ENCODE measurements around the gene MMP27. TPM values are rescaled to one million over a fixed set of nuclear protein-coding genes. Genes with fewer than 3 reads are reported as not detected.
A peak's percentile ranks its signal among the peaks of the same experiment; 100 is the strongest.
"Not testable (repeated sequence)": the region's sequence is repeated elsewhere in the genome, so short reads cannot be mapped to it uniquely, and the experiment has no call there.

Gene MMP27, protein sequence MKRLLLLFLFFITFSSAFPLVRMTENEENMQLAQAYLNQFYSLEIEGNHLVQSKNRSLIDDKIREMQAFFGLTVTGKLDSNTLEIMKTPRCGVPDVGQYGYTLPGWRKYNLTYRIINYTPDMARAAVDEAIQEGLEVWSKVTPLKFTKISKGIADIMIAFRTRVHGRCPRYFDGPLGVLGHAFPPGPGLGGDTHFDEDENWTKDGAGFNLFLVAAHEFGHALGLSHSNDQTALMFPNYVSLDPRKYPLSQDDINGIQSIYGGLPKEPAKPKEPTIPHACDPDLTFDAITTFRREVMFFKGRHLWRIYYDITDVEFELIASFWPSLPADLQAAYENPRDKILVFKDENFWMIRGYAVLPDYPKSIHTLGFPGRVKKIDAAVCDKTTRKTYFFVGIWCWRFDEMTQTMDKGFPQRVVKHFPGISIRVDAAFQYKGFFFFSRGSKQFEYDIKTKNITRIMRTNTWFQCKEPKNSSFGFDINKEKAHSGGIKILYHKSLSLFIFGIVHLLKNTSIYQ
- total RNA-seq: not detected
- long read RNA-seq: 0 reads

DNA sequence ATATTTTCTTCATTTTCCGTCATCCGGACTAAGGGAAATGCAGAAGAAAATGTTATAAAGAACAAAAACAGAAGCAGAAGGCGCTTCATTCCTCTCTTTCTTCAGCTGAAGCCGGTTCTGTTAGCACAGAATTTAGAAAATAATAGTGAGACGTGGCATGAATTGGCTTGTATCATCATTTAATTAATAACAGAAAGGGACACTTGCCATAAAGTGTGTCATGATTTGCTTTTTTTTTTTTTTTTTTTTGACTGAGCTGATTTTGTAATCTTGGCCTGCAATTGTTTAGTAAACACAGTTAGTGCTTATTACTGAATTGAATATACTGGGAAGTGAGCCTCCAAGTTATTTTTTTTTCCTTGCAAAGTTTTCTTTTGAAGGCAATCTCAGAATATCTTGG, at the start of gene MMP27:
Gene MMP27 (minus strand): TSS at position 144 of the 400 bp plus-strand sequence. CDS start 55 bp downstream, at position 89.
- intact Hi-C loops (cut with DNase I): no loop called here
- DNase-seq (no peak), ATAC-seq (no peak)

DNA sequence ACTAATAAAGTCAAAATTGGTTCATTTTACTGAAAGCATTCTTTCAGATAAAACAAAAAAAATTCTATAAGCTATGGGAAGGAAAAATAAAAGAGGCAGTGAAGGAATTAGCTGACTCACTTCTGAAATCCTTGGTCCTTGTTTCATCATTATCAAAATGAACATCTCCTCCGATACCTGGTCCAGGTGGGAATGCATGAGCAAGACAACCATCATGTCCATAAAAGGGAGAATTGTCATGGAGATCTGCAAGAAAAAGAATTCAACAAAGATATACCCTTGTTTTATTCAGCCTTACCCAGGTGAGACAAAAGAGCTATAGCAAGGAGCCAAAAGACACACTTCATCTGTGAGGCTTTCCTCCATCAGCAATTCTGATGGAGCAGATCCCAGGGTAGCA, 47.7 kb upstream of the MMP27 start:
- intact Hi-C loops (cut with DNase I): no loop called here
- DNase-seq (no peak), ATAC-seq (no peak)

DNA sequence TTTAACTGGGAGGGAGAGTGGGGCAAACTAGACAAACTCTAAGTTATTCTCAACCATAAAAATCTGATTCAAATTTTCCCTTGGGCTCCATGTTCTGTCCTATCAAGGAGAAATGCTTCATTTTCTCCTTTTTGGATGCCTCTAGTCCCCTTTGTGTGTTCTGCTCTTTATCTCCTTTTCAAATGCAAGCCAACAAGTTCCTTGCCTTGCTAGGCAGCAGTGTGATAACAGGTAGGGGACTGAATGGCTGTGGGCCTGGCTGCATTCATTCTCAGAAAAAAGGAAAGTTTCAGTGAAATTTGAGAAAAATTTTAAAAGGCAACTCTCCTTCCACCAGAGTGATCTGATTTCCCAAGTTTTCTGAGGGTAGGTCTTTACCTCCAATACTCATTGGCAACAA, 46.1 kb upstream of the MMP27 start:
- intact Hi-C loops (cut with DNase I): no loop called here

DNA sequence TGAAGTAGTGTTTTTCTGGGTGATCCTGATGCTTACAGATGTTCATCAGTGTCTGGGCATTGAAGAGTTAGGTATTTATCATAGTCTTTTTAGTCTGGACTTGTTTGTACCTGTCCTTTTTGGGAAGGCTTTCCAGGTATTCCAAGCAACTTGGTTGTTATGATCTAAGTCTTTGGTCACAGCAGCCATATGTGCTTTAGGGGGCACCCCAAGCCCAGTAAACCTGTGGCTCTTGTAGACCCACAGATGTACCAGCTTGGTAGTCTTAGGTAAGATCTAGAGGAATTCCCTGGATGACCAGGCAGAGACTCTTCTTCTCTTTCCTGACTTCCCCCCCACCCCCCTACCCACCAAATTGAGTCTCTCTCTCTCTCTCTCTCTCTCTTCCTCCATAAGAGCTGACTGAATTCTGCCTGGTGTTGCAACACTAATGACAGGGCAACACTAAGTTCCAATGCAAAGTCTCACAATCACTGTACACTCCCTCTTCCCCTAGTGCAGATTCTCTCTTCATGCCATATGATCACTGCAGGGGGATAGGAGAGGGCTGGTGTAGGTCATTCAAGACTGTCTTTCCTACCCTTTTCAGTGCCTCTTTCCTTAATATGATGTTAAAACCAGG, 43.6 kb upstream of the MMP27 start:
- no peak for ATAC-seq
- intact Hi-C loops (cut with DNase I): no loop called here

More for the DNA sequence above, 46.1 kb upstream of the MMP27 start:
- ATAC-seq (no peak), DNase-seq (no peak)

DNA sequence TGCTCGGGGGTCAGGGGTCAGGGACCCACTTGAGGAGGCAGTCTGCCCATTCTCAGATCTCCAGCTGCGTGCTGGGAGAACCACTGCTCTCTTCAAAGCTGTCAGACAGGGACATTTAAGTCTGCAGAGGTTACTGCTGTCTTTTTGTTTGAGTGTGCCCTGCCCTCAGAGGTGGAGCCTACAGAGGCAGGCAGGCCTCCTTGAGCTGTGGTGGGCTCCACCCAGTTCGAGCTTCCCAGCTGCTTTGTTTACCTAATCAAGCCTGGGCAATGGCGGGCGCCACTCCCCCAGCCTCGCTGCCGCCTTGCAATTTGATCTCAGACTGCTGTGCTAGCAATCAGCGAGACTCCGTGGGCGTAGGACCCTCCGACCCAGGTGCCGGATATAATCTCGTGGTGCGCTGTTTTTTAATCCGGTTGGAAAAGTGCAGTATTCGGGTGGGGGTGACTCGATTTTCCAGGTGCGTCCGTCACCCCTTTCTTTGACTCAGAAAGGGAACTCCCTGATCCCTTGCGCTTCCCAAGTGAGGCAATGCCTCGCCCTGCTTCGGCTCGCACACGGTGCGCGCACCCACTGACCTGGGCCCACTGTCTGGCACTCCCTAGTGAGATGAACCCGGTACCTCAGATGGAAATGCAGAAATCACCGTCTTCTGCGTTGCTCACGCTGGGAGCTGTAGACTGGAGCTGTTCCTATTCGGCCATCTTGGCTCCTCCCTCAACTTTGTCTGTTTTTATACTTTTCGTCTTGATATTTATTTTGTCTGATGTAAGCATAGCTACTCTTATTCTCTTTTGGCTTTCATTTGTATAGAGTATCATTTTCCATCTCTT, 41.4 kb upstream of the MMP27 start:
- ATAC-seq; DNase-seq; intact Hi-C loops (cut with DNase I): not testable (repeated sequence)

More for the DNA sequence above, 43.6 kb upstream of the MMP27 start:
- DNase-seq: no peak

DNA sequence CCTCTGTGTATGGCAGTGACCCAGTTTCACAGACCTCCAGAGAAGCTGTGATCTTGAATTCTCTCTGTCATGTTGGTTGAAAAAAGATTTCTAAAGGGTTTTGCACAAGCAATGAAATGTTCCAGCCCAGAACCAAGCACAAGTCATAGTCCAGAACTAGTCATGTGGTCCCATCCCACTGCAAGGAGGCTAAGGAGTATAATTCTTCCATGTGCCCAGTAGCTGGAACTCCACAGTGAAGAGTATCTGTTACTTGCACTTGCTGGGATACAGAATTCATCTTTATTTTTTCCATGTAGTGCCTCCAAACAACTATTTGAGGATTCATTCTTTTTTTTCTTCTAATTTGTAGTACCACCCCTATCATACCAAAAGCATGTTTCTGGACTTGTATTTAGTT, 29.1 kb upstream of the MMP27 start:
- ATAC-seq (no peak), DNase-seq (no peak)
- intact Hi-C loops (cut with DNase I): no loop called here

DNA sequence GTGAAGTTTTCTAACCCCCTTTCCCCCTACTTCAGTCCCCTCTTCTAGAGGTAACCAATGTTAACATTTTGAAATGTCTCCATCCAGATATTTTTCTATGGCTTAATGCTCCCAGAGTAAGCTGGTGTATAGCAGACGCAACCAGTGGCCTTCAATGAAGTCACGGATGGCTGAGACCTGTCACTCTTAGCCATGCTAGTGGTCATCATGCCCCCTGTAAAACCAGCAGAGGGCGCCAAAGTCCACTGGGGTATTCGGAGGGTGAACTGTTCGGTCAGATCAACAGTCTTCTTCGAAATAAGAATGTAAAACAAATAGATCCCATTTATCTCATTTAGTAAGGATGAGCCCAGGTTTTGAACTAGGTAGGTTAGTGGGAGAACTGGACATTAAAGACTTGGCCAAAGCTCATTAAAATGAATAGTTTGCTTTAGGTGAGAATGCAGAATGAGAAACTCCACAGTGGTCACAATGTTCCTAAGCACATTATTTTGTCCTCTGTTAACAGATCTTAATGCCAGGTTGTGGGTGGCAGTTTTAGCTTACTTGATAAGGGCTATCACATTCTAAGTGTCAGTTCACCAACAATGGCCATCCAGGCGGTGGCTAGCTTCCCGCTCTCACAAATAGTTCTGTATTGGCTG, 27.8 kb upstream of the MMP27 start:
- ATAC-seq (no peak), DNase-seq (peak; percentile 30)
- intact Hi-C loops (cut with DNase I): no loop called here

DNA sequence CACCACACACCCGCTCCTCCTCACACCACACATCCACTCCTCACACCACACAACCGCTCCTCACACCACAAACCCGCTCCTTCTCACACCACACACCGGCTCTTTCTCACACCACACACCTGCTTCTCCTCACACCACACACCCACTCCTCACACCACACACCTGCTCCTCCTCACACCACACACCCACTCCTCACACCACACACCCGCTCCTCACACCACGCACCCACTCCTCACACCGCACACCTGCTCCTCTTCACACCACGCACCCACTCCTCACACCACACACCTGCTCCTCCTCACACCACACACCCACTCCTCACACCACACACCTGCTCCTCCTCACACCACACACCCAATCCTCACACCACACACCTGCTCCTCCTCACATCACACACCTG, 25.4 kb upstream of the MMP27 start:
- intact Hi-C loops (cut with DNase I); DNase-seq; ATAC-seq: not testable (repeated sequence)

DNA sequence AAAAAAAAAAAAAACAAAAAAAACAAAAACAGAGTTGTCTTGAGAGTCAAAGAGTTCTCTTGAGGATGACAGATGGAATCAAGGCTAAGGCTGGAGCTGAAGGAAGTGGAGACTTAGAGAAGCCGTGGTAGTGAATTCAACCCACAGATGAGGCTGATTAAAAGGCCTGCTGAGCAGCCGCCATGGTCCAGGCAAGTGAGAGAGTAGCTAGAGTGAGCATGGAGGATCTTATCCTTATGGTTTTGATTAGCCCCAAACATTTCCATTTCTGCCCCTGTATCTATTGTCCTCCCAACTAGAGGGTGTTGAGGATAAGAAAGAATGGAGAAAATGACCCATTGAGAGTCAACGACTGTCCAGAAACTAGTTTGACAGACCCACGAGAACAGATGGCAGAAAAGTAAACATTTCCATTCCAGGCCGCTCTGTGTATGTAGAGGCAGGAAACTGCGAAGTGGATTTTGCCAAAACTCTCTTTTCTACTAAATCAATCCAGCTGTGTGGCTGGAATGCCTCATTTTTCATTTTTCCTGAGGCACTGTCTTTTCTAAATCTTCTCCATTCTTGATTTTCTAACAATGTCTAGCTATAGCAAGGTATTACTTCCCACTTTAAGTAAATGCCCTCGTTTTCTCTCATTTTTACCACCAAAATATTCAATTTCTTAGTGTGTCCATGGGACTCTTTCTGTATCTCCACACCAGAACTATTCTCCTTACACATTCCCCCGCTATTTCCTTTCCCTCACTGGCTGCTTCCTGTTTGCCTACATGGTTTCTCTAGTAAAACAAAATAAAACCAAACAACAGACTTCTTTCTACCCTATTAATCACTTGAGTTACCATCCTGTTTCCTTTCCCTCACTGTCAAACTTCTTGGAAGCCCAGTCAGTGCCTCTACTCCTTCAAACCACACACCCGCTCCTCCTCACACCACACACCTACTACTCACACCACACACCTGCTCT, 24.6 kb upstream of the MMP27 start:
- DNase-seq (no peak), ATAC-seq (no peak)
- intact Hi-C loops (cut with DNase I): no loop called here

DNA sequence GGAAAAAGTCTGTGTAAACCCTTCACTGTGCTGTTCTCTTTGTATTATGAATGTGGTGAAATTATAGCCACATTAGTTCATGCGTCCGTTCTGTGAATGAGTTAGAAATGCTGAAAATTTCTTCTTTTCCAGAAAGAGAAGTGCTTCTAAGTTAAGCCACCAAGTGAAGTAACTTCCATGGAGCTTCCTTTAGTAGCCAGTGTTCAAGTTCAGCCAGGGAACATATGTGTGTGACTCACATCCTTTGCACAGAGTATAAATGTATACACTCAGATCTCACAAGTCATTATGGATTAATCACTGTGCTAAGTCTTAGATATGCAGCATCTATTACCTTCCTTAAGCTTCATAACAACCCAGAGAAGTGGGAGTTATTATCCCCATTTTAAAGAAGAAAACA, 22.3 kb upstream of the MMP27 start:
- ATAC-seq: no peak

DNA sequence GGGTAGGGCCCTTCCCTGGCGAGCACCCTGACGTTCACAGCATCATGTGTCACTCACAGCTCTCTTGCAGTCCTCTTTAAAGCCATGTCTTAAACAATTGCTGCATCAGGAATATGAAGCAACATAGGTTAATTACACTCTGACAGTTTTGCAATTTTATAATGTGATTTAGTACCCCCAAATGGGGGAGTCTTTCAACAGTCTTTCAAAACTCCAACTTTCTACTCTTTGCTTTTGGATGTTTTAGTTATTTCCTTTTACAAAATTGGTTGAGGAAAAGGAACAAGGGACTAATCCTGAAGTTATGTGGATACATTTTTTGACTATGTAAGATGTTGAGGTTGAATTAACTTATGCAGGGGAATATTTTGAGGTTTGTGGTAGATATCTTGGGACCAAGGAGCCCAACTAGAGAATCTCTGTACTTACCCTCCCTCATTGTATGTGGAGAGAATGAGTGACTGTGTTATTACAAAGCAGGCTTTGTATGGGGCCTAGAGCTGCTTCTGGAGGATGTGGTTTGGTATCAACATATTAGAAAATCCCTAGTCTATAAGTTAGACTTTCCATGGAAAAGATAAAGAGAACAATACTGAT, 19.4 kb upstream of the MMP27 start, which contains the start of gene MMP8:
Gene MMP8 (minus strand): TSS at position 51 of the 597 bp plus-strand sequence. CDS start 99 bp downstream, outside the sequence.
- ATAC-seq: no peak
- intact Hi-C loops (cut with DNase I): no loop called here
- DNase-seq: no peak

More for the DNA sequence above, 22.3 kb upstream of the MMP27 start:
- intact Hi-C loops (cut with DNase I): no loop called here
- DNase-seq: no peak

DNA sequence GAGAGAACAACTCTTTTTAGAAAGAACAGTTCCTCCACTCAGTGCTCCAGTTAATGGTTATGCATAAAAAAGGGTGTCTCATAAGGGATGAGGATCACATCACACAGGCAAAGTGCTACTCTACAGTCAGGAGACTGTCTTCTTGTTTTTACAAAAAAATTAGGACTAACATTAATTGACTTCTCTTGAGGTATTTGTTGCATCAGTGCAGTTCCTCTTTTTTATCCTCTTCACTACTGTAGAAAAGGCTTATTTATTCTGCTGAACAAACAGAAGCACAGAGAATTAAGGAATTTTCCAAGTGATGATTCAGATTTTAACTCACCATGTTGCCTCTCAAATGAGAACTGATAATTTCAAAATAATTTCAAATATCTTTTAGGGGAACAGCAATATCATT, 17.3 kb upstream of the MMP27 start:
- DNase-seq (no peak), ATAC-seq (no peak)
- intact Hi-C loops (cut with DNase I): no loop called here

DNA sequence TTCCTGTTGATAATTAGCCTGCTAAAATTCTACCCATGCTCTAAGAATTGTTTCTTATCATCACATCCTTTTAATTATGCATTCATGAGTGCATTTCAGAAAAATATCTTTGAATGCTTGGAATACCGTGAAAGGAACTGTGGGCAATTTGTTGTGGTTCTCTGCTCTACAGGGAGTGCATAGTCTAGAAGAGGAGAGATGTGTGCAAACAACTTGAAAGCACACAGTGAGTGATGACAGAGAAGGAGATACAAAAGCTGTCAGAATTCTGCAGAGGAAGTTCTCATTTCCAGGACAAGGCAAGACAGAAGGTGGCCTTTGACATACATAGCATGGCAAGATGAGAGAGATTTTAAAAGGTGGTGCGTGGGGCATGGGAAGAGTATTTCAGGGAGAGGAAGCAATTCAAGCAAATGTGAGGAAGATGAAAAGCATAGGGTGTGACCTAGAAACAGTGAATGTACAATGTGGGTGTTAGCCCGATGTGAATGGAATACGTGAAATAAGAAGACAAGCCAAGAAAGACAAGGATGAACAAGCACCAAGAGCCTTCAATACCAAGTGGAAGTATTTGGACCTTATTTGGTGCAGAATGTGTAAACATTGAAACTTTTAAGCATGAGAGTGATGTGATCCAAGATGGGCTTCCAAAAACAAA, 14.2 kb upstream of the MMP27 start:
- ATAC-seq (no peak), DNase-seq (no peak)
- intact Hi-C loops (cut with DNase I): no loop called here

DNA sequence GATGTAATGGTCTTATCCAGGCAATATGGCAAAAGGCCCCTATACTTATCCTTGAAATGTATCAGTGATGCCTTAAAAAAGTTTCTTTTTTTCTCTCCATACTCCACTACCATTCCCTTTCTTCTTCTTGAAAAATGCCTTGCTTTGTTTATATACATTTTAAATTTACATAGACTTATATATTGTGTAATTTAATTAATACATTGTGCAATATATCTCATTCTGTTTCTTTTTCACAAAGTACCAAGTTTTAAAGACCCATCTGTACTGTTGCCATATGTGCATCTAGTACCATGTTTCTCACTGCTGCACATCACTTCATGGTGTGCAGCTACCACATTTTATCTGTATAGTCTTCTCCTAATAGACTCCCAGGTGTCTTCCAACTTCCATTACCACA, 11.7 kb upstream of the MMP27 start:
- DNase-seq: no peak
- intact Hi-C loops (cut with DNase I): no loop called here
- no peak for ATAC-seq

DNA sequence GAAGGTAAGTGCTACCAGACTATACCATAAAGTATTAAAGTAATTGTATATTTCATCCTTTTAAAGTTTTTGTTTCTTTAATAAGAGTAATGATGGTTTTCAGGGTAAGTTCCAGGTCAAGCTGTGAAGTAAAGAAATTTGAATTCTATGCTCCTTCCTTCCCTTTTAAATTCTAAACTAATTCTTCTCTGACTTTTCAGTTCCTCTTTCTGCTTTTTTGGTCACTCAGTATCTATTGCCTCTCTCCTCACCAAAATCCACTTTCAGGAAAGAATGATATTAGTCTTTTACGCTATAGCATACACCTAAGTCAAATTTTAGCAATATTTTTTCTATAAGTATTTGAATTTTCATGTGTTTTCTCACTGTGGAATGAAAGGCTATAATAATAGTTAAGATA, 11.0 kb upstream of the MMP27 start:
- intact Hi-C loops (cut with DNase I): no loop called here
- DNase-seq: no peak
- ATAC-seq: no peak

DNA sequence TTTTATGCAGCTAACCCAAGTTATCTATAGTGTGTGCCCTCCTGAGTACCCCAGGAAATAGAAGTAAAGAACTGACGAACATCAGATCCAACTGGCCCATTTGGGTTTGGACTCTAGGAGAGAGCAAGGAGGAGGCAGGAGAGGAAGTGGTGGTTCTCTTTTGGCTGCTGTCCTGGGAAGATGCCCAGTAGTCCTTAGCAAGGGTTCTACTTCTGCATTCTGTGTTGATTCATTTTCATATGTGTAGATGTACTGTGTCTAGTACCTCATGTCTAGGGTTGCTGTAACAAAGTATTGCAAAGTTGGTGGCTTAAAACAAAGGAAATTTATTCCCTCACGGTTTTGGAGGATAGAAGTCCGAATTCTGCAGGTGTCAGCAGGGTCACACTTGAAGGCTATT, 6.6 kb upstream of the MMP27 start:
- intact Hi-C loops (cut with DNase I): no loop called here
- DNase-seq (no peak), ATAC-seq (peak; percentile 27 to 47)

Data from left cardiac atrium (tissue), 4 donors.